ENCODE data around the gene CDHR5.

GRCh38 chr11:630871-631270, 6.1 kb upstream of the CDHR5 start:
- TF ChIP-seq CTCF (conservative IDR thresholded peaks at IDR 0.05 in 1 of 2, IDR thresholded peaks at IDR 0.05 in 1 of 2; ENCODE audit: extremely low read depth in 1 of 2, insufficient read depth in 1 of 2, low read depth in 1 of 2, low read length in 2 of 2) (no peak), EZH2 (IDR thresholded peaks at IDR 0.05; ENCODE audit: borderline replicate concordance, low read length) (no peak)
